GM12878 (cell line): ENCODE data around the gene KRTAP10-10. TPM values are rescaled to one million over a fixed set of nuclear protein-coding genes. Genes with fewer than 3 reads are reported as not detected.

Source experiments
- ATAC-seq: fragments of 200-7000 bp; cut with Tn5 transposase; 3 replicates; pipeline ENCODE4 v1.9.1; 2020; ENCODE audit warnings: mild to moderate bottlenecking, moderate library complexity
- BruUV-seq: library from RNA; stranded (reverse); fragments of 400-500 nt; replicated peaks from 2 replicates; lab custom pipeline; 2021; lab: Mats Ljungman, UMichigan
- CTCF ChIA-PET: fragments of 300-600 bp; sonication (Branson Sonifier 250); formaldehyde crosslinking; extraction: SDS; loops from one replicate; lab custom pipeline; 2021; ENCODE audit warnings: inconsistent platforms; lab: Yijun Ruan, JAX
- POLR2A ChIA-PET: fragments of 350-600 bp; formaldehyde crosslinking; extraction: SDS; loops from one replicate; lab custom pipeline; 2021; ENCODE audit warnings: inconsistent platforms; lab: Charles Lee
- RAD21 ChIA-PET: fragments of 300-600 bp; sonication (Branson Sonifier 250); formaldehyde crosslinking; loops from one replicate; lab custom pipeline; 2023; ENCODE audit warnings: antibody characterized with exemption; ENCODE audit not compliant: unreplicated experiment; lab: Charles Lee
- SMC1A ChIA-PET: fragments of 300-600 bp; sonication (Branson Sonifier 250); formaldehyde crosslinking; loops from one replicate; lab custom pipeline; 2023; ENCODE audit not compliant: unreplicated experiment, uncharacterized antibody; lab: Charles Lee
- DNase-seq: peaks from one replicate; pipeline ENCODE4 v3.0.0-alpha.2; 2011; ENCODE audit warnings: low read depth, low spot score
- FAIRE-seq: peaks from 3 replicates; lab custom pipeline; 2011; peaks lifted over from hg19 to GRCh38; lab: Jason Lieb, UNC
- H2AFZ ChIP-seq: 2 replicates; pipeline ENCODE4 v1.6.0; 2011; ENCODE audit warnings: low read depth, low read length, control low read depth; ENCODE audit not compliant: control insufficient read depth
- H3K27ac ChIP-seq: 2 replicates; pipeline ENCODE4 v1.5.1; 2011; ENCODE audit warnings: control low read depth; ENCODE audit not compliant: control insufficient read depth, insufficient read depth
- H3K27me3 ChIP-seq, 2 experiments: replicated peaks in 1 of 2; 2 replicates each; pipeline versions ENCODE4 v1.6.0 to v1.6.1; 2011; ENCODE audit warnings: low read length in 1 of 2; ENCODE audit not compliant: control insufficient read depth in 2 of 2, insufficient read depth in 2 of 2
- H3K36me3 ChIP-seq, 2 experiments: 2 replicates each; pipeline ENCODE4 v1.5.1; 2011; ENCODE audit warnings: low read length in 1 of 2; ENCODE audit not compliant: control insufficient read depth in 2 of 2, insufficient read depth in 2 of 2
- H3K4me1 ChIP-seq: 2 replicates; pipeline ENCODE4 v1.6.1; 2011; ENCODE audit warnings: mild to moderate bottlenecking, low read length, moderate library complexity, mixed read lengths; ENCODE audit not compliant: control insufficient read depth, insufficient read depth
- H3K4me2 ChIP-seq: 2 replicates; pipeline ENCODE4 v1.6.0; 2011; ENCODE audit warnings: control low read depth; ENCODE audit not compliant: control insufficient read depth, insufficient read depth
- H3K4me3 ChIP-seq: fragments of 200-600 bp; sonication (generic); 2 replicates; pipeline ENCODE4 v1.5.1; 2016
- H3K79me2 ChIP-seq: 2 replicates; pipeline ENCODE4 v1.6.0; 2011; ENCODE audit warnings: low read length; ENCODE audit not compliant: control insufficient read depth, insufficient read depth
- H3K9ac ChIP-seq: 2 replicates; pipeline ENCODE4 v1.8.0; 2011; ENCODE audit warnings: low read length, control low read depth, mixed read lengths; ENCODE audit not compliant: control insufficient read depth, insufficient read depth
- H3K9me3 ChIP-seq: replicated peaks from 3 replicates; pipeline ENCODE4 v1.5.1; 2011; ENCODE audit warnings: mild to moderate bottlenecking, low read length; ENCODE audit not compliant: control insufficient read depth, insufficient read depth
- H4K20me1 ChIP-seq: 2 replicates; pipeline ENCODE4 v1.6.0; 2011; ENCODE audit not compliant: control insufficient read depth, insufficient read depth
- BHLHE40 ChIP-seq, 2 experiments: fragments of 450-650 bp in 1 of 2; IDR thresholded peaks; 2 replicates each; pipeline ENCODE4 v1.6.1; 2011 to 2017; ENCODE audit warnings: low read depth in 2 of 2, borderline replicate concordance in 1 of 2, improper control_type of control experiment in 1 of 2, low read length in 1 of 2, mild to moderate bottlenecking in 1 of 2
- CBX5 ChIP-seq: sonication (generic); IDR thresholded peaks from 2 replicates; pipeline ENCODE4 v1.6.1; 2016; ENCODE audit warnings: low read depth, moderate library complexity, mild to moderate bottlenecking, inconsistent platforms
- CREM ChIP-seq: IDR thresholded peaks from 2 replicates; pipeline ENCODE4 v1.6.1; 2014; ENCODE audit warnings: antibody characterized with exemption, low read depth
- EP300 ChIP-seq, 2 experiments: fragments of 150-350 bp in 1 of 2; IDR thresholded peaks; 2 replicates each; pipeline ENCODE4 v1.6.1; 2011 to 2012; ENCODE audit warnings: low read depth in 2 of 2, low read length in 2 of 2, borderline replicate concordance in 1 of 2, improper control_type of control experiment in 1 of 2, inconsistent platforms in 1 of 2; ENCODE audit not compliant: control insufficient read depth in 1 of 2
- FOS ChIP-seq: IDR thresholded peaks from 3 replicates; pipeline ENCODE4 v1.6.1; 2011; ENCODE audit warnings: borderline replicate concordance; ENCODE audit not compliant: insufficient read length; ENCODE audit errors: extremely low read depth
- GATAD2B ChIP-seq: fragments of 450-650 bp; conservative IDR thresholded peaks from 2 replicates; pipeline ENCODE4 v1.6.1; 2017; ENCODE audit warnings: low read depth, mild to moderate bottlenecking, moderate library complexity
- IKZF2 ChIP-seq, 2 experiments: fragments of 450-650 bp; IDR thresholded peaks; 2 replicates each; pipeline ENCODE4 v1.6.1; 2017; ENCODE audit warnings: mild to moderate bottlenecking in 2 of 2, moderate library complexity in 2 of 2
- JUNB ChIP-seq: IDR thresholded peaks from 2 replicates; pipeline ENCODE4 v1.6.1; 2016; ENCODE audit warnings: antibody characterized with exemption, mild to moderate bottlenecking
- MAX ChIP-seq: IDR thresholded peaks from 2 replicates; pipeline ENCODE4 v1.6.1; 2012; ENCODE audit warnings: low read depth, low read length, improper control_type of control experiment
- MEF2A ChIP-seq: IDR thresholded peaks from 2 replicates; pipeline ENCODE4 v1.6.1; 2011; ENCODE audit warnings: low read depth, mild to moderate bottlenecking, low read length, moderate library complexity; ENCODE audit not compliant: insufficient read depth
- MTA3 ChIP-seq: IDR thresholded peaks from 2 replicates; pipeline ENCODE4 v1.6.1; 2012; ENCODE audit warnings: low read length, inconsistent platforms, borderline replicate concordance
- RCOR1 ChIP-seq: conservative IDR thresholded peaks from 2 replicates; pipeline ENCODE4 v1.6.1; 2012; ENCODE audit warnings: low read depth, low read length, improper control_type of control experiment
- RELB ChIP-seq: fragments of 450-650 bp; IDR thresholded peaks from 2 replicates; pipeline ENCODE4 v1.6.1; 2017; ENCODE audit warnings: low read depth, mild to moderate bottlenecking, moderate library complexity
- REST ChIP-seq: IDR thresholded peaks from 2 replicates; pipeline ENCODE4 v1.6.1; 2012; ENCODE audit warnings: mild to moderate bottlenecking, low read depth, low read length
- RFX5 ChIP-seq: IDR thresholded peaks from 2 replicates; pipeline ENCODE4 v1.6.1; 2011; ENCODE audit warnings: low read depth, low read length, improper control_type of control experiment
- SMARCA5 ChIP-seq: fragments of 450-650 bp; IDR thresholded peaks from 2 replicates; pipeline ENCODE4 v1.6.1; 2017; ENCODE audit warnings: mild to moderate bottlenecking
- SPI1 ChIP-seq: IDR thresholded peaks from 2 replicates; pipeline ENCODE4 v1.6.1; 2011; ENCODE audit warnings: low read depth, mild to moderate bottlenecking, low read length, moderate library complexity, borderline replicate concordance; ENCODE audit not compliant: insufficient read depth
- WGBS: methylation state at CpG from one replicate; pipeline ENCODE4 v1.1.6; 2016; ENCODE audit warnings: low lambda C conversion rate; ENCODE audit not compliant: insufficient replicate concordance, insufficient coverage; ENCODE audit errors: missing lambda C conversion rate; 5-methylcytosine and 5-hydroxymethylcytosine counted together
- in situ Hi-C: fragments of 300-500 bp; cut with MboI; formaldehyde crosslinking; loops from 9 replicates; pipeline ENCODE4 v1.14.3; 2018; ENCODE audit warnings: mixed read lengths
- intact Hi-C: fragments of 100-400 bp; cut with micrococcal nuclease; formaldehyde crosslinking; loops from one replicate; pipeline ENCODE4 v1.14.2; 2022; ENCODE audit not compliant: unreplicated experiment
- polyA plus RNA-seq, 11 experiments: library from polyadenylated mRNA; depleted of rRNA in 4 of 11; unstranded in 6 of 11; stranded (reverse) in 5 of 11; fragments of >200 nt; fragmentation: Nextera tagmentation in 4 of 11; fragmentation: Illumina TruSeq in 1 of 11; extraction: Ambion mirVana in 4 of 11; extraction: Trizol in 1 of 11; gene quantifications; 1 replicate in 1 of 11; 2 replicates in 10 of 11; pipeline versions ENCODE4 v1.2.1 to v1.2.3, GENCODE V29; 2011 to 2016; ENCODE audit warnings: inconsistent platforms in 2 of 11, missing spikeins in 2 of 11, low read depth in 1 of 11
- total RNA-seq, 4 experiments: library from RNA; depleted of rRNA in 3 of 4; stranded (reverse); fragments of >200 nt in 3 of 4; fragmentation: Illumina TruSeq in 1 of 4; extraction: Trizol in 1 of 4; gene quantifications; 2 replicates each; pipeline versions ENCODE4 v1.2.1 to v1.2.3, GENCODE V29; 2013 to 2021

Gene KRTAP10-10
- total and polyA plus RNA-seq, 10 of the 15 experiments (the other 5 are each of a cell fraction or from before 2014, with no cell fraction given): not detected

GRCh38 chr21:44615466-44615865, 21.7 kb upstream of the KRTAP10-10 start:
- in situ Hi-C loops: no loop called here

More at GRCh38 chr21:44615466-44615865, 21.7 kb upstream of the KRTAP10-10 start:
- no peak overlapping the region for H3K4me3 ChIP-seq
- TF ChIP-seq GATAD2B (no peak), BHLHE40 (IDR thresholded peaks at IDR 0.05; ENCODE audit: borderline replicate concordance in 1 of 2, low read depth in 2 of 2, low read length in 1 of 2) (no peak), EP300 (IDR thresholded peaks at IDR 0.05; ENCODE audit: borderline replicate concordance in 1 of 2, control insufficient read depth in 1 of 2, low read depth in 2 of 2, low read length in 2 of 2) (no peak), RFX5 (no peak), CBX5 (no peak), JUNB (no peak), RCOR1 (no peak), REST (no peak), SPI1 (no peak), MTA3 (no peak), RELB (no peak), FOS (no peak), IKZF2 (IDR thresholded peaks at IDR 0.05) (no peak), SMARCA5 (no peak), MAX (no peak), MEF2A (no peak), CREM (no peak)
- TF ChIP-seq, all 136 proteins: peak for 0
- ChIA-PET CTCF (interaction anchor here (0.6 kb wide), 1 partner anchor 215 kb away, joined by 4 read pairs; no protein-coding TSS in a partner anchor), RAD21 (no interaction called here), SMC1A (interaction anchor here (0.8 kb wide), 1 partner anchor 8 kb away, joined by 3 read pairs; no protein-coding TSS in a partner anchor), POLR2A (no interaction called here)
- no peak for ATAC-seq
- Histone ChIP-seq H3K9me3 (peaks cover 2% of the 10 kb centered on the region; the same call in 1 of the 3 replicates), H3K4me1 (no peaks in the 10 kb centered on the region), H3K27me3 (no peaks in the 10 kb centered on the region), H4K20me1 (no peaks in the 10 kb centered on the region), H3K27ac (no peak overlapping the region), H3K79me2 (no peaks in the 10 kb centered on the region), H3K9ac (no peak overlapping the region), H3K4me2 (no peak overlapping the region), H2AFZ (no peak overlapping the region), H3K36me3 (no peaks in the 10 kb centered on the region)
- 13% methylated on average over 8 of the region's 8 CpGs for WGBS
- BruUV-seq: no TSS peak
- DNase-seq: no peak
- intact Hi-C loops: no loop called here
- no peak for FAIRE-seq
